Measurements from ENCODE around the gene RAP1GAP.

Gene RAP1GAP

DNA sequence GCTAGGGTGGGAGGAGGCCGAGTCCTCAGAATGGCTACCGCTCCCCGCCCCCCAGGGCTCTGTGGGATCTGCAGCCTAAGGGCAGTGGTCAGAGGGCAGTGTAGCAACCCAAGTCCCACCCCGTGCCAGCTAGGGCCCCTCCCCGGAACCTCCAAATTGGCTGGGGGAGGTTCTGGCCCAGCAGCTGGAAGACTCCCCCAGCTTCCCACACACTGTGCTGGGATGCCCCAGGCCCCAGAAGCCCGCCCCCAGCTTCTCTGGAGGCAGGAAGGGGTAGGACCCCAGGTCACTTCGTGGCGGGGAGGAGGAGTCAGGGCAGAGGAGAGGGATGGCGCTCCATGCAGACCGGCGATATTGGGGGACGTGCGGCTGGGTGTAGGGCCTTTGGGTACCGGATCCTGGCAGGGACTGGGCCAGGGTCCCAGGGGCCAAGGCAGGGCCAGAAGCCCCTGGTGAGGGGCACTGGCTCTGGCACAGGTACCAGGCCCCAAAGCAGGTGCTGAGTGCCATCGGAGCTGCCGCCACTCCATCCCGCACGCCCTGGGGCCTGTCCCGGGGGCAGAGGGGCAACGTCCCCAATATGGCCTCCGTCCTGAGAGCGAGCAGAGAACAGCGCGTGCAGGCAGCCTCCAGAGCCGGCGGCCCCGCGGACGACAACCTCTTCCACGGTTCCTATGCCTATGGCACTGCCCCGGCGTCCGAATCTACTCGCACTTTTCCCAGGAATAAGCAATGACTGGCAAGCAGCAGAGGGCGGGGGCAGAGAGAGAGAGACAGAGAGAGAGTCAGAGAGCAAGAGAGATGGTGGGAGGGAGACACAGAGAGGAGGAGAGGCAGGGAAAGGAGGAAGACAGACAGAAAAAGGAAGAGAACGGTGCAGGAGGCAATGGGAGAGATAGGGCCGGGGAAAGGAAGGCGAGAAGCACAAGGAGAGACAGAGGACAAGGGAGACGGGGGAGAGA lies 65.7 kb downstream of the RAP1GAP start:
- Histone ChIP-seq H3K79me2 (ENCODE audit: insufficient read depth, low read length) (no peaks in the 10 kb centered on the region), H4K20me1 (ENCODE audit: insufficient read depth, low read length, poor library complexity, severe bottlenecking) (no peaks in the 10 kb centered on the region), H3K9me3 (ENCODE audit: insufficient read depth, low read depth, low read length) (no peaks in the 10 kb centered on the region), H2AFZ (ENCODE audit: low read length) (no peak overlapping the region), H3K9me2 (replicated peaks; ENCODE audit: low read depth, low read length) (no peaks in the 10 kb centered on the region), H3K4me1 (ENCODE audit: insufficient read depth, low read length, poor library complexity, severe bottlenecking) (no peaks in the 10 kb centered on the region), H3K27me3 (ENCODE audit: insufficient read depth, low read length, poor library complexity, severe bottlenecking) (no peaks in the 10 kb centered on the region), H3K4me2 (ENCODE audit: low read depth, low read length, poor library complexity, severe bottlenecking) (no peak overlapping the region), H3K4me3 (ENCODE audit: low read length, poor library complexity, severe bottlenecking) (no peak overlapping the region), H3F3A (ENCODE audit: low read depth) (no peaks in the 10 kb centered on the region), H3K9ac (ENCODE audit: low read depth, low read length, poor library complexity, severe bottlenecking) (no peak overlapping the region), H3K36me3 (ENCODE audit: insufficient read depth, low read length) (no peaks in the 10 kb centered on the region)
- no peak for TF ChIP-seq CTCF (conservative IDR thresholded peaks at IDR 0.05; ENCODE audit: low read length)
- no peak for TF ChIP-seq EZH2phosphoT487 (IDR thresholded peaks at IDR 0.05; ENCODE audit: borderline replicate concordance)

DNA sequence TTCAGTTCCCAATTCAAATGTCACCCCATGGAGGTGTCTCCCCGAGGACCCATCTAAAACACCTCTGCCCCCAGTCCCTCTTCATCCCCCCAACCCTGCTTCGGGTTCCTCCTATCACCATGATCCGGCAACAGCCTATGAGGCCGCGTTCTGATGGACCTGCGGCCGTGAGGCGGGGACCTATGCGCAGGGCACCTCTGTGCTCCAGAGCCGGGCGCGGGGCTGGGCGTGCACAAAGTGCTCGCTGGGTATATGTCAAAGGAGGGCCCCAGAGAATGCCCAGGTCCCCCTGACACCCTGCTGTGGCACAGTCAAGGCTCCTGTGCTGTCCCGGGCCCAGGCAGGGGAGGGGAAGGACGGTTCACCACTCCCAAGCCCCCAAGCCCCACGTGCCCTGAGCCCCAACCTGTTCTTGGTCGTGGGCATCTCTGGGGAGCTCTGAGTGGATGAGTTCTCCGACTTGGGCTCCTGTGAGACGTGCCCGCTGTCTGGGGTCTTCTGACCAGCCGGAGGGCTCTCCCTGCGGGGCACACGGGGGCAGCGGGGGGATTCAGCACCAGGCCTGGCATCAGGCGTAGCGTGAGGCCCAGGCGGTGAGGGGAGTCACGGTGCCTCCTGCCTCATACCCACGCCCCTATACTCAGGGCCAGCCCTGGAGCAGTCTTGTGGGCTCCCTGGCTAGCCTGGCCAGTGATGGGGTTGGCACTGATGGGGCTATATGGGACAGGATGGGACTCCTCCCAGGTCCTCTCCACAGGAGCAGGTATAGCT lies 67.7 kb downstream of the RAP1GAP start:
- Histone ChIP-seq H3K9ac (ENCODE audit: low read depth, low read length, poor library complexity, severe bottlenecking) (no peak overlapping the region), H3K4me2 (ENCODE audit: low read depth, low read length, poor library complexity, severe bottlenecking) (no peak overlapping the region), H3K9me2 (replicated peaks; ENCODE audit: low read depth, low read length) (no peaks in the 10 kb centered on the region), H3K36me3 (ENCODE audit: insufficient read depth, low read length) (no peaks in the 10 kb centered on the region), H3F3A (ENCODE audit: low read depth) (no peaks in the 10 kb centered on the region), H3K27me3 (ENCODE audit: insufficient read depth, low read length, poor library complexity, severe bottlenecking) (no peaks in the 10 kb centered on the region), H3K4me1 (ENCODE audit: insufficient read depth, low read length, poor library complexity, severe bottlenecking) (no peaks in the 10 kb centered on the region), H4K20me1 (ENCODE audit: insufficient read depth, low read length, poor library complexity, severe bottlenecking) (no peaks in the 10 kb centered on the region), H3K9me3 (ENCODE audit: insufficient read depth, low read depth, low read length) (no peaks in the 10 kb centered on the region), H2AFZ (ENCODE audit: low read length) (no peak overlapping the region), H3K4me3 (ENCODE audit: low read length, poor library complexity, severe bottlenecking) (no peak overlapping the region), H3K79me2 (ENCODE audit: insufficient read depth, low read length) (no peaks in the 10 kb centered on the region)
- no peak for TF ChIP-seq CTCF (conservative IDR thresholded peaks at IDR 0.05; ENCODE audit: low read length)
- no peak for TF ChIP-seq EZH2phosphoT487 (IDR thresholded peaks at IDR 0.05; ENCODE audit: borderline replicate concordance)

- Histone ChIP-seq H3K4me2 (ENCODE audit: low read depth, low read length, poor library complexity, severe bottlenecking) (no peak overlapping the region), H3K27me3 (ENCODE audit: insufficient read depth, low read length, poor library complexity, severe bottlenecking) (no peaks in the 10 kb centered on the region), H4K20me1 (ENCODE audit: insufficient read depth, low read length, poor library complexity, severe bottlenecking) (no peaks in the 10 kb centered on the region), H3K36me3 (ENCODE audit: insufficient read depth, low read length) (no peaks in the 10 kb centered on the region), H3K4me3 (ENCODE audit: low read length, poor library complexity, severe bottlenecking) (no peak overlapping the region), H3K4me1 (ENCODE audit: insufficient read depth, low read length, poor library complexity, severe bottlenecking) (no peaks in the 10 kb centered on the region), H3K9ac (ENCODE audit: low read depth, low read length, poor library complexity, severe bottlenecking) (no peak overlapping the region), H3K79me2 (ENCODE audit: insufficient read depth, low read length) (no peaks in the 10 kb centered on the region), H2AFZ (ENCODE audit: low read length) (no peak overlapping the region), H3K9me2 (replicated peaks; ENCODE audit: low read depth, low read length) (no peaks in the 10 kb centered on the region), H3F3A (ENCODE audit: low read depth) (no peaks in the 10 kb centered on the region), H3K9me3 (ENCODE audit: insufficient read depth, low read depth, low read length) (no peaks in the 10 kb centered on the region)
- TF ChIP-seq CTCF (conservative IDR thresholded peaks at IDR 0.05; ENCODE audit: low read length) = no peak
- no peak for TF ChIP-seq EZH2phosphoT487 (IDR thresholded peaks at IDR 0.05; ENCODE audit: borderline replicate concordance)
These were observed 69.8 kb downstream of the RAP1GAP start for GRCh38 chr1:21599402-21599801.

Data from Loucy (cell line).